ENCODE results near the gene ZNF691.
"Not testable (repeated sequence)": the region's sequence is repeated elsewhere in the genome, so short reads cannot be mapped to it uniquely, and the experiment has no call there.

ZNF691 gene

GRCh38 chr1:42832641-42833240 is 13.7 kb upstream of the ZNF691 start:
- DNase-seq: no peak

GRCh38 chr1:42833981-42834380 is 12.4 kb upstream of the ZNF691 start:
- DNase-seq: no peak

GRCh38 chr1:42834803-42835202 is 11.6 kb upstream of the ZNF691 start:
- no peak for DNase-seq

GRCh38 chr1:42835422-42835821 is 11.0 kb upstream of the ZNF691 start:
- DNase-seq: no peak

GRCh38 chr1:42837709-42838108 is 8.7 kb upstream of the ZNF691 start:
- no peak for DNase-seq

- no peak for DNase-seq
Observed at GRCh38 chr1:42838482-42839190, 7.8 kb upstream of the ZNF691 start.

GRCh38 chr1:42841010-42841409 is 5.4 kb upstream of the ZNF691 start:
- DNase-seq: no peak

- DNase-seq: no peak
Observed at GRCh38 chr1:42841440-42842147, 4.8 kb upstream of the ZNF691 start.

- no peak for DNase-seq
Observed at GRCh38 chr1:42844592-42845140, 1.7 kb upstream of the ZNF691 start.

GRCh38 chr1:42845193-42845592 is 1.2 kb upstream of the ZNF691 start:
- no peak for DNase-seq

GRCh38 chr1:42845866-42846256 is 552 bp upstream of the ZNF691 start:
- no peak for DNase-seq

GRCh38 chr1:42847111-42847595 is 740 bp downstream of the ZNF691 start:
- no peak for DNase-seq

- DNase-seq: no peak
Observed at GRCh38 chr1:42847721-42848460, 1.5 kb downstream of the ZNF691 start.

GRCh38 chr1:42848823-42849537 is 2.6 kb downstream of the ZNF691 start:
- DNase-seq: no peak

GRCh38 chr1:42849944-42850343 is 3.5 kb downstream of the ZNF691 start:
- DNase-seq: no peak

GRCh38 chr1:42851420-42851819 is 5.0 kb downstream of the ZNF691 start:
- no peak for DNase-seq

GRCh38 chr1:42851960-42852607 is 5.7 kb downstream of the ZNF691 start:
- DNase-seq: no peak

GRCh38 chr1:42852608-42852980 is 6.2 kb downstream of the ZNF691 start:
- DNase-seq: no peak

GRCh38 chr1:42853116-42853884 is 6.9 kb downstream of the ZNF691 start:
- DNase-seq: no peak

- DNase-seq: not testable (repeated sequence)
Observed at GRCh38 chr1:42856554-42856953, 10.1 kb downstream of the ZNF691 start.

GRCh38 chr1:42859366-42859765 is 13.0 kb downstream of the ZNF691 start:
- DNase-seq: not testable (repeated sequence)

Measured in SW 1271 (cell line).